ENCODE results near the gene TAF6L. TPM values are rescaled to one million over a fixed set of nuclear protein-coding genes. Genes with fewer than 3 reads are reported as not detected.
"Not testable (repeated sequence)": the region's sequence is repeated elsewhere in the genome, so short reads cannot be mapped to it uniquely, and the experiment has no call there.

Gene TAF6L
- total RNA-seq, 1 donor from 2014 or later = 37.6 TPM

- Mint-ChIP-seq H3K36me3 (peaks cover 9% of the 10 kb centered on the region), H3K9me3 (no peaks in the 10 kb centered on the region), H3K27ac (peak overlapping the region; percentile 6), H3K4me1 (ENCODE audit: unreplicated experiment) (peaks cover 6% of the 10 kb centered on the region), H3K4me3 (no peak overlapping the region), H3K27me3 (no peaks in the 10 kb centered on the region)
- TF ChIP-seq CTCF (conservative IDR thresholded peaks at IDR 0.05) = peak; percentile 46
- no peak for DNase-seq (ENCODE audit: extremely low spot score, unreplicated experiment)
These were observed 38.4 kb upstream of the TAF6L start for GRCh38 chr11:62732830-62733229.

- Mint-ChIP-seq H3K36me3 (peaks cover 17% of the 10 kb centered on the region), H3K4me3 (no peak overlapping the region), H3K27ac (no peak overlapping the region), H3K4me1 (ENCODE audit: unreplicated experiment) (no peaks in the 10 kb centered on the region), H3K27me3 (no peaks in the 10 kb centered on the region), H3K9me3 (no peaks in the 10 kb centered on the region)
- DNase-seq (ENCODE audit: extremely low spot score, unreplicated experiment) = no peak
- no peak for TF ChIP-seq CTCF (conservative IDR thresholded peaks at IDR 0.05)
These were observed 34.0 kb upstream of the TAF6L start for GRCh38 chr11:62737196-62737595.

- no peaks in the 10 kb centered on the region for H3K9me3 Mint-ChIP-seq
- H3K4me1 Mint-ChIP-seq (ENCODE audit: unreplicated experiment) = no peaks in the 10 kb centered on the region
- H3K36me3 Mint-ChIP-seq = peaks cover 8% of the 10 kb centered on the region
- H3K27me3 Mint-ChIP-seq = no peaks in the 10 kb centered on the region
- no peak overlapping the region for H3K27ac Mint-ChIP-seq
- TF ChIP-seq CTCF (conservative IDR thresholded peaks at IDR 0.05) = no peak
- no peak for DNase-seq (ENCODE audit: extremely low spot score, unreplicated experiment)
- no peak overlapping the region for H3K4me3 Mint-ChIP-seq
These were observed 23.6 kb upstream of the TAF6L start for GRCh38 chr11:62747475-62748160.

GRCh38 chr11:62749931-62750330 is 21.3 kb upstream of the TAF6L start:
- not testable (repeated sequence) for H3K27me3 Mint-ChIP-seq; H3K9me3 Mint-ChIP-seq; H3K4me3 Mint-ChIP-seq; H3K4me1 Mint-ChIP-seq (ENCODE audit: unreplicated experiment); H3K27ac Mint-ChIP-seq; DNase-seq (ENCODE audit: extremely low spot score, unreplicated experiment)
- peaks cover 14% of the 10 kb centered on the region for H3K36me3 Mint-ChIP-seq

- H3K27ac Mint-ChIP-seq = no peak overlapping the region
These were observed 18.9 kb upstream of the TAF6L start for GRCh38 chr11:62752177-62752785.

More at GRCh38 chr11:62752177-62752785, 18.9 kb upstream of the TAF6L start:
- Mint-ChIP-seq H3K36me3 (peaks cover 14% of the 10 kb centered on the region), H3K4me1 (ENCODE audit: unreplicated experiment) (peaks cover 10% of the 10 kb centered on the region), H3K4me3 (peak overlapping the region; percentile 36), H3K27me3 (no peaks in the 10 kb centered on the region), H3K9me3 (no peaks in the 10 kb centered on the region)
- no peak for TF ChIP-seq CTCF (conservative IDR thresholded peaks at IDR 0.05)
- DNase-seq (ENCODE audit: extremely low spot score, unreplicated experiment) = no peak
